GM19467 (cell line): Measurements from ENCODE around the gene NFIA.

Experiments used
- ATAC-seq: cut with Tn5 transposase; IDR thresholded peaks from one replicate; pipeline ENCODE4 v1.9.1; 2021; ENCODE audit warnings: mild to moderate bottlenecking, moderate library complexity; ENCODE audit not compliant: unreplicated experiment

NFIA gene

GRCh38 chr1:61098906-61099437 lies 16.6 kb downstream of the NFIA start:
- no peak for ATAC-seq

- ATAC-seq: no peak
These were observed 18.2 kb downstream of the NFIA start for GRCh38 chr1:61100578-61100977.

GRCh38 chr1:61101536-61101935 lies 19.2 kb downstream of the NFIA start:
- no peak for ATAC-seq

- no peak for ATAC-seq
These were observed 19.7 kb downstream of the NFIA start for GRCh38 chr1:61102041-61102440.

DNA sequence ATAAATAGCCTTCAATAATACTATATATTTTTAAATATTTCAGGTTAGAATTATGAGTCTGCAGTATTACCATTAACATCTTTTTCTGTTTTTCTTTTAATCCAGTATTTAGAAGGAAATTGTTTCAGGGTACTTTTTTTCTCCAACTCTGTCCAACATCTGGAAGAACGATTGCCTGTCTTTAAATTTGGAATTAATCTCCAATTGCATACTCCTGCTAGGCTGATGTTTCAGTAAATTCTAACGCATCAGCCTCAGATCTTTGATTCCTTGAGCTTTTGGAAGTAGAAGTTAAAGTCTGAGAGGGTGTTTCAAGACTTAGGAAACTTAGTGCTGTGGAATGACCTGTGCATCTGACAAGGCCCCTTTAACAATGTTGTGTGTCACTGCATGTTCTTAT lies 20.3 kb downstream of the NFIA start:
- ATAC-seq: no peak

- no peak for ATAC-seq
These were observed 21.9 kb downstream of the NFIA start for GRCh38 chr1:61104220-61104671.

DNA sequence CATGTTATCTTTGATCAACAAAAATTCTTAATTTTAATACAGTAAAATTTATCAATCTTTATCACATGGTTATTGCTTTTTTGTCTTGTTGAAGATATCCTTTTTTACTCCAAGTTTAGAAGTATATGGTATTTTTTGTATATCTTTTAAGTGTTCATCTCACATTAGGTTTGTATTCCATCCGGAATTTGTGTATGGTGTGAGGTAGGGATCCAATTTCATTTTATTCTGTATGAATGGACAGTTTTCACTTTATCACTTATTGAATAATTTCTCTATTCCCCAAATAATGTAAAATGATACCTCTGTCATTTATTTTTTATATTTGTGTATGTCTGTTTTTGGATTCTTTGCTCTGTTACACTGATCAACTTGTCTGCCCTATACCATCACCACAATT lies 25.3 kb downstream of the NFIA start:
- ATAC-seq: no peak

DNA sequence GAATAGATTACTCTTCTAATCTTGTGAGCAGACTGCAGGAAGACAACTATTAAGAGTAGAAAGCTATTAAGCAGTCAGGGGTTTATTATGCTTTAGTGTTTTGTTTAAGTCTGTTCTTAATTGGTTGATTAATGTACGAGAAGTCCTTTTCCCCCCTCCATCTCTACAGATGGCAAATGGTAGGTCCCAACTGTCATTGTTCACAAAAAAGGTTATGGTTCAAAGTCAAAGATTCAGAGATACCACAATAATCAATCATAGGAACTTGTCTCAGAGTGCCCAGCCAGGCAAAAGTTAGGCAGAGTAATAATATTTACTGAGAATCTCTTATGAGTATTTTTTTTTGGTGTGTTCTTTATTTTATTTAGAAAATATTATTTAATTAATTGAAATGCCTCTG lies 26.8 kb downstream of the NFIA start:
- ATAC-seq: no peak

DNA sequence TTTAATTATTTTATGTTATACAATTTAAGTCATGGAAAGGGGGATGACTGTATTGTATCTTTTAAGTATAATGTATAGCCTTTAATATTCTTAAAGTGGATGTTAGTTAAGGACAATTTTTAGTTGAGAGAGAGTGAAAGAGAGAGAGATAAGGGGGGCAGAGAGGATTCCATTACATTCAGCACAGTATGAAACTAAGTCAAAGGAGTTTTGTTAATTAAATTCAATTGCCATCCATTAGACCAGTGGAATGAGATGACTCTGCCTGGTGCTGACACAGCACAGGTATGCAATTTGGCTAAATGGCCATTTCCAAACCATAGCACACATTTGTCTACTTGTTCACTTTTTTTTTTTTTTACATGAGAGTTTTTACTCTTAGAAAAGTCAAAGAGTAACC lies 27.5 kb downstream of the NFIA start:
- no peak for ATAC-seq

GRCh38 chr1:61110554-61110953 lies 28.2 kb downstream of the NFIA start:
- ATAC-seq: no peak

DNA sequence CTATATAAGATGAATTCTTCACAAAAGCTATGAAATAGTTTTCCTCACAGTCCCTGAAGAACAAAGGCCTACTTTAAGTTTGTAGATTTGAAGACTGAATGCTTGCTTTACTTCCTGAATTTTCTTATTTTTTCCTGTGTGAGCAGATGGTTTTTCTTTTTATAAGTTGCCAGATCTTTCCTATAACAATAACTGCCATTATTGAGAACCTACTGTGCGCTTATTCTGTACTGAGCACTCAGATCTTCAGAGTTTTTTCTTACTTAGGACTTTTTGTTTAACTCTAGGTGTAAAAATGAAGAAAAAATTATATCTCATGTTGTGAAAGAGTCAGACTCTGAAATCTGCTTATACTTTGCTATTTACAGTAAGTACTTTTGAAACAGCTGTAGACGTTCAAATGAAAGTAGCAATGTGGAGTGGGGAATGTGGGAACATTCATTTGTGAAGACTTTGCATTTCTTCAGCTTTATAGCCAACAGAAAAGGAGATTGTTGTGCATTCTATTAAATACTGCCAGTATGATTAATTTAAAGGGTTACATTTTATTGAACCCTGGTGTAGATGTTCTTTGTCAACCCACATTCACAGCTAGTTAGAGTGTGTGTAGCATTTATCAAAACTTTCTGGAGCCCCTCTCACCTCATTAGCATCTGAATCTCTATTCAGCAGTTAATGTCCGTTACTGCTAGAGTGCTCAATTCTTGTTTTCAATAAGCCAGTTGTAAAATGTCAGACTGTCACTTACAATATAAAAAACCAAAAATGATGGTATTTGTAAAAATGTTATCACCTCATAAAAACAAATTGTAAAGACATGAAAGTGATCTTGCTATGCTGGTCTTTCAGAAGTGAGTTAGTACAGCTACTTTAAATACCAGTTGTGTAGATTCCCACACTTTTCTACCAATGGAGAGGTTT lies 29.0 kb downstream of the NFIA start:
- no peak for ATAC-seq

- ATAC-seq: no peak
These were observed 32.0 kb downstream of the NFIA start for GRCh38 chr1:61114178-61114870.

DNA sequence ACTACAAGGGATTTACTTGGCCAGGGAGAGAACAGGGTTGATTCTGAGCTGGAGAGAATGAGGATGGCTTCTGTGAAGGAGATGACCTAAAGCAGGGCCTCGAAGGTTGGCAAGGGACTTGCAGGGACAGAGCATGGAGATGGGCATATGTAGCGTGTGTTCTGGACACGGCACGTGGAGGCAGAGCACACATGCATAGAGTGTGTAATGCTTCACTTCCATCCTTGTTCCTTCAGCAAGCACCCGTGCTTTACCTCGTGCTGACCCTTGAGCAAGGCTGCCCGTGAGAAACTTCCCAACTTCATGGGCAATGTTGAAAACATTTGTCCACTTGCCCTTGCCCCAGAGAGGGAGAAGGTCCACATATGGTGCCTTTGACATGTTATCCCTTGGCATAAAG lies 33.1 kb downstream of the NFIA start:
- ATAC-seq: no peak

DNA sequence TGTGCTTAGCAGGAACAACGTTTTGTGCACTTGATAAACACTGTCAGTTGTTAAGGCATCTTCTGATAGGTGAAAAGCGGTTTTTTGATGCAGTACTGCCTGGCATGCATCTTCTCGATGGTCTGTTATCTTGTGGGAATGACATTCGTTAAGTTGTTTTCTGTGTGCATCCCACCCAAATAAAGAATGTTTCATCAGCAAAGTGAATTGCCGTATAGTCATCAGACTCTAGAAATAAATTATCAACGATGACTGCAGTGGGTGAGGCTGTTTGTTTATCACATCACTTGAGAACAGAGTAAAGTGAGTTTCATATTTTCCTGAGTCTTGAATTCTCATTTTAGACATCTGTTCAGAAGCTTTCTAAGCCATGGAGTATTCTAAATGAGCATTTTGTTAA lies 34.1 kb downstream of the NFIA start:
- no peak for ATAC-seq

GRCh38 chr1:61117283-61117682 lies 34.9 kb downstream of the NFIA start:
- no peak for ATAC-seq

- ATAC-seq: no peak
These were observed 36.7 kb downstream of the NFIA start for GRCh38 chr1:61119085-61119484.

DNA sequence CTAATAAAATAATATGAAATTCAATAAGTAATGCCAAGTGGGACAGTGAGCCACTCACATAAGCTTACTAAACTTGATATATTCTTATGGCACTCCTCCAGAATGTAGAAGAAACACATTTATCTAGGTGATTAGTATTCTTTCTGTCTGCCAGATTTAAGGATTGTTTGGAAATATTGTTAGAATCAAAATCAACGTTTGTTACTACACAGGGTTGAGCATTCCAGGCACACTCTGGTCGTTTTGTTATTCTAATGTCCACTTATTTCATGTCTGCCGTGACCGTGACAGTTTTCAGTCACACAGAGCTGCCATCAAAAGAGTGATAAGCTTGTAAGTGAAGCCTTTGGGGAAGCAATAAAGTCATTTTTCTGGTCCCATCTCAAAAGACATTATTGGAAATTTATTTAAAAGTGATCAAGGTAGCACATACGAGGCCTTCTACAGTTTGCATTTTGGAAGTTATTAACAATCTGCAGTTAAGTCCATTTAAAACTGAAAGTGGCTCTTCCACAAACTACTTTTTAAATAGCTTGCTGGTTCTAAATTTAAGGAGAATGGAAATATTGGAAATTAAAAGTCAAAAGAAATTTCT lies 38.0 kb downstream of the NFIA start:
- ATAC-seq: no peak

- ATAC-seq: no peak
These were observed 38.6 kb downstream of the NFIA start for GRCh38 chr1:61120998-61121397.

DNA sequence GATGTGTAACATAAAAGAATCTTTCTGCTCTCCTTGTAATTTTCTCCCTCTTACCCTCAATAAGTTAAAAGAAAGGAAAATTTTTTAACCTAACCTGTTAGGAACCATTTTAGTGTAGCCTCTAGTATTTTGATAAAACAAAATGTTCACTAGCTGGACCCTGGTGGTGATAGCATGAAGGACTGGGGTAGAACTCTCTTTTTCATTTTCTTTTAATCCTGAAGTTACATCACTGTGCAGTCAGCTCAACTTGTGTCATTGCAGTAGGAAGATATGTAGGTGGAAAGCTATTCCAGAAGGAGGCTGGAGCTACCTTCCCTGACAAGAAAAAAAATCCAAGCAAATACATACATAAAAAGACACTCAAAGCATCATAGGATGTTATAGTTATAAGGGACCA lies 39.3 kb downstream of the NFIA start:
- no peak for ATAC-seq

- no peak for ATAC-seq
These were observed 40.0 kb downstream of the NFIA start for GRCh38 chr1:61122389-61122788.

GRCh38 chr1:61123326-61123725 lies 41.0 kb downstream of the NFIA start:
- ATAC-seq: no peak

DNA sequence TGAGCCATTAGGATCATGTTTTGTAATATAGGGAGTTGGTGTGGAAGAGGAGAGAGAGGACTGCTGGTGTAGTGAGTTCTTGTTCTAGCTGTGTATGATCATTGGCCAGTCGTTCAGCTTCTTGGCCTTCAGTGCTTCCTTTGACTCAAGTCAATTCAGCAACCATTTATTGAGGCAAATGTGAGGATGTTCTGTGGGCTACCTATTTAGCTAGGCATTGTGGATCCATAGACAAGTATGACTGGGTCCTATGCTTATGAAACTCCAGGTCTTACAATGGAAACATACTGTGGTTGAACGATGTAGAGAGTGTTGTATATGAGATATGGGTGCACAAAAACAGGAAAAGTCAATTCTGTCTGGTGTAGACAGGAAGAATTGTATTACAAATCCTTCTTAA lies 41.7 kb downstream of the NFIA start:
- no peak for ATAC-seq
